Measurements from ENCODE around the gene KIAA1755.

- TF ChIP-seq ZBTB33 (CRISPR knock-in tag; IDR thresholded peaks at IDR 0.05) (no peak), E4F1 (CRISPR knock-in tag; IDR thresholded peaks at IDR 0.05; ENCODE audit: borderline replicate concordance) (no peak), RCOR1 (IDR thresholded peaks at IDR 0.05; ENCODE audit: borderline replicate concordance in 1 of 2, low read depth in 2 of 2, low read length in 2 of 2) (no peak), ZSCAN29 (IDR thresholded peaks at IDR 0.05) (no peak), MED1 (CRISPR knock-in tag; IDR thresholded peaks at IDR 0.05; ENCODE audit: borderline replicate concordance) (no peak), AFF1 (IDR thresholded peaks at IDR 0.05; ENCODE audit: low read depth in 1 of 2, partially characterized antibody in 2 of 2) (no peak)
These were observed 5.1 kb downstream of the KIAA1755 start for GRCh38 chr20:38255393-38255792.

Measured in K562 (cell line).